B cell (primary cell): Measurements from ENCODE around the gene BPIFA1.

ENCODE experiments used
- CTCF ChIP-seq: fragments of 200-600 bp; IDR thresholded peaks from one replicate; pipeline ENCODE4 v1.8.0; 2022; ENCODE audit warnings: antibody characterized with exemption, mild to moderate bottlenecking
- EZH2 ChIP-seq: IDR thresholded peaks from 2 replicates; pipeline ENCODE4 v1.6.1; 2012; ENCODE audit warnings: borderline replicate concordance, low read depth, mild to moderate bottlenecking, moderate library complexity, low read length; ENCODE audit not compliant: insufficient read depth, poor library complexity, severe bottlenecking

- TF ChIP-seq CTCF (no peak), EZH2 (no peak)
These were observed 25.4 kb upstream of the BPIFA1 start for GRCh38 chr20:33210371-33210770.
